GM18951 (cell line): ENCODE data around the gene LILRB5.
"Not testable (repeated sequence)": the region's sequence is repeated elsewhere in the genome, so short reads cannot be mapped to it uniquely, and the experiment has no call there.

Source experiments
- POLR2A ChIP-seq: IDR thresholded peaks from 4 replicates; pipeline ENCODE4 v1.6.1; 2011; ENCODE audit warnings: mild to moderate bottlenecking; ENCODE audit not compliant: insufficient read length, insufficient read depth; ENCODE audit errors: extremely low read depth
- in situ Hi-C: fragments of 300-500 bp; cut with MboI; formaldehyde crosslinking; loops from one replicate; pipeline ENCODE4 v1.12.0; 2022; ENCODE audit warnings: low sequenced_read_pairs, mixed read lengths, inconsistent platforms; ENCODE audit not compliant: unreplicated experiment

LILRB5 gene

GRCh38 chr19:54257116-54257480 lies at the start of gene LILRB5:
TSS of gene LILRB5 (minus strand) at chr19:54257273. CDS start at chr19:54257193, 80 bp downstream.
- in situ Hi-C loops = no loop called here
- no peak for TF ChIP-seq POLR2A

- in situ Hi-C loops = no loop called here
- TF ChIP-seq POLR2A = no peak
Measured at GRCh38 chr19:54305141-54305540, 48.1 kb upstream of the LILRB5 start.

- TF ChIP-seq POLR2A = no peak
- in situ Hi-C loops = no loop called here
Measured at GRCh38 chr19:54302257-54302656, 45.2 kb upstream of the LILRB5 start.

- TF ChIP-seq POLR2A = no peak
- in situ Hi-C loops = no loop called here
Measured at GRCh38 chr19:54299515-54299914, 42.4 kb upstream of the LILRB5 start.

- in situ Hi-C loops = no loop called here
- no peak for TF ChIP-seq POLR2A
Measured at GRCh38 chr19:54299126-54299498, 42.0 kb upstream of the LILRB5 start.

- in situ Hi-C loops = no loop called here
- no peak for TF ChIP-seq POLR2A
Measured at GRCh38 chr19:54298357-54299125, 41.5 kb upstream of the LILRB5 start.

- in situ Hi-C loops = no loop called here
- no peak for TF ChIP-seq POLR2A
Measured at GRCh38 chr19:54297759-54298305, 40.8 kb upstream of the LILRB5 start.

GRCh38 chr19:54294539-54294938 lies 37.5 kb upstream of the LILRB5 start:
- in situ Hi-C loops = no loop called here
- no peak for TF ChIP-seq POLR2A

- in situ Hi-C loops = not testable (repeated sequence)
Measured at GRCh38 chr19:54289160-54289559, 32.1 kb upstream of the LILRB5 start.

GRCh38 chr19:54287456-54287855 lies 30.4 kb upstream of the LILRB5 start:
- no peak for TF ChIP-seq POLR2A
- in situ Hi-C loops = no loop called here

GRCh38 chr19:54286283-54286682 lies 29.2 kb upstream of the LILRB5 start:
- in situ Hi-C loops = not testable (repeated sequence)

GRCh38 chr19:54285427-54286056 lies 28.5 kb upstream of the LILRB5 start:
- in situ Hi-C loops = not testable (repeated sequence)

GRCh38 chr19:54282686-54283470 lies 25.8 kb upstream of the LILRB5 start:
- TF ChIP-seq POLR2A = no peak
- in situ Hi-C loops = no loop called here

GRCh38 chr19:54281729-54282075 lies 24.6 kb upstream of the LILRB5 start:
- in situ Hi-C loops = not testable (repeated sequence)
